Keratinocyte (primary cell): ENCODE results near the gene ZEB2. TPM values are rescaled to one million over a fixed set of nuclear protein-coding genes. Genes with fewer than 3 reads are reported as not detected.

Experiments used
- DNase-seq: peaks from one replicate; pipeline ENCODE4 v3.0.0-alpha.2; 2011; ENCODE audit warnings: low read depth, missing footprints, low spot score
- FAIRE-seq: peaks from 2 replicates; lab custom pipeline; 2011; peaks lifted over from hg19 to GRCh38; lab: Jason Lieb, UNC
- H2AFZ ChIP-seq: 2 replicates; pipeline ENCODE4 v1.6.0; 2012; ENCODE audit warnings: low read length, control low read depth, inconsistent platforms; ENCODE audit not compliant: control insufficient read depth
- H3K27ac ChIP-seq: 2 replicates; pipeline ENCODE4 v1.5.1; 2011; ENCODE audit warnings: low read length; ENCODE audit not compliant: control insufficient read depth, insufficient read depth
- H3K27me3 ChIP-seq: 3 replicates; pipeline ENCODE4 v1.6.0; 2011; ENCODE audit warnings: low read length; ENCODE audit not compliant: control insufficient read depth, insufficient read depth; ENCODE audit errors: extremely low read depth
- H3K36me3 ChIP-seq, 2 experiments: 2 replicates in 1 of 2; 3 replicates in 1 of 2; pipeline ENCODE4 v1.5.1; 2011; ENCODE audit warnings: low read length in 2 of 2, mild to moderate bottlenecking in 1 of 2; ENCODE audit not compliant: control insufficient read depth in 2 of 2, insufficient read depth in 2 of 2; ENCODE audit errors: extremely low read depth in 1 of 2
- H3K4me1 ChIP-seq: 3 replicates; pipeline ENCODE4 v1.5.1; 2011; ENCODE audit warnings: low read length; ENCODE audit not compliant: control insufficient read depth, insufficient read depth; ENCODE audit errors: extremely low read depth
- H3K4me2 ChIP-seq: 3 replicates; pipeline ENCODE4 v1.6.0; 2011; ENCODE audit warnings: low read depth, low read length; ENCODE audit not compliant: control insufficient read depth, insufficient read depth; ENCODE audit errors: extremely low read depth
- H3K4me3 ChIP-seq, 3 experiments: fragments of 200-600 bp in 1 of 3; sonication (generic) in 1 of 3; 2 replicates in 2 of 3; 3 replicates in 1 of 3; pipeline ENCODE4 v1.5.1; 2011 to 2016; ENCODE audit warnings: low read length in 3 of 3, mild to moderate bottlenecking in 3 of 3, control low read depth in 2 of 3, inconsistent platforms in 1 of 3, low read depth in 1 of 3, mixed read lengths in 1 of 3, mixed run types in 1 of 3, moderate library complexity in 1 of 3; ENCODE audit not compliant: control insufficient read depth in 2 of 3, insufficient read depth in 2 of 3; ENCODE audit errors: extremely low read depth in 1 of 3
- H3K79me2 ChIP-seq: 2 replicates; pipeline ENCODE4 v1.6.0; 2012; ENCODE audit warnings: low read length; ENCODE audit not compliant: control insufficient read depth, insufficient read depth
- H3K9ac ChIP-seq: 3 replicates; pipeline ENCODE4 v1.6.0; 2011; ENCODE audit warnings: low read length; ENCODE audit not compliant: control insufficient read depth, insufficient read depth; ENCODE audit errors: extremely low read depth
- H3K9me1 ChIP-seq: 3 replicates; pipeline ENCODE4 v1.6.0; 2011; ENCODE audit warnings: low read length; ENCODE audit not compliant: control insufficient read depth, insufficient read depth; ENCODE audit errors: extremely low read depth
- H3K9me3 ChIP-seq: 2 replicates; pipeline ENCODE4 v1.5.1; 2012; ENCODE audit warnings: low read depth, low read length; ENCODE audit not compliant: control insufficient read depth
- H4K20me1 ChIP-seq: 3 replicates; pipeline ENCODE4 v1.6.0; 2011; ENCODE audit warnings: low read length; ENCODE audit not compliant: control insufficient read depth, insufficient read depth; ENCODE audit errors: extremely low read depth
- CTCF ChIP-seq, 3 experiments: IDR thresholded peaks in 1 of 3; conservative IDR thresholded peaks in 1 of 3; optimal IDR thresholded peaks in 1 of 3; 2 replicates in 2 of 3; 3 replicates in 1 of 3; pipeline versions ENCODE3 to v1.5.1; 2011; ENCODE audit warnings: low read length in 3 of 3, mild to moderate bottlenecking in 3 of 3, moderate library complexity in 2 of 3, control low read depth in 1 of 3, inconsistent platforms in 1 of 3; ENCODE audit not compliant: insufficient read depth in 2 of 3; ENCODE audit errors: extremely low read depth in 1 of 3
- EZH2 ChIP-seq: IDR thresholded peaks from one replicate; pipeline ENCODE4 v1.6.1; 2012; ENCODE audit warnings: inconsistent platforms, mild to moderate bottlenecking, low read length, moderate library complexity
- dilution Hi-C: fragments of 300-500 bp; cut with MboI; formaldehyde crosslinking; loops from one replicate; pipeline ENCODE4 v1.7.0; 2020; ENCODE audit warnings: low sequenced_read_pairs; ENCODE audit not compliant: extremely low pct_ligation_motif_present
- polyA plus RNA-seq, 5 experiments: library from polyadenylated mRNA; depleted of rRNA in 3 of 5; stranded (reverse) in 3 of 5; stranded (forward) in 1 of 5; unstranded in 1 of 5; fragments of >200 nt; gene quantifications; 1 replicate in 1 of 5; 2 replicates in 3 of 5; 3 replicates in 1 of 5; pipeline versions ENCODE4 v1.2.1 to v1.2.3, GENCODE V29; 2011 to 2012; ENCODE audit warnings: missing spikeins in 2 of 5, low read depth in 1 of 5, low replicate concordance in 1 of 5

Gene ZEB2
- polyA plus RNA-seq, 1 donor (not counting 4 experiments of a cell fraction or from before 2014, with no cell fraction given): 0.12 TPM

GRCh38 chr2:144459286-144459685 is 60.6 kb downstream of the ZEB2 start:
- Histone ChIP-seq H3K9ac (no peak overlapping the region), H3K9me1 (no peaks in the 10 kb centered on the region), H3K4me2 (no peak overlapping the region), H3K4me3 (no peak overlapping the region), H4K20me1 (no peaks in the 10 kb centered on the region), H3K27me3 (no peaks in the 10 kb centered on the region), H2AFZ (no peak overlapping the region), H3K27ac (no peak overlapping the region), H3K4me1 (no peaks in the 10 kb centered on the region), H3K79me2 (no peaks in the 10 kb centered on the region), H3K9me3 (no peaks in the 10 kb centered on the region), H3K36me3 (no peaks in the 10 kb centered on the region)
- FAIRE-seq (no peak), DNase-seq (no peak)
- dilution Hi-C loops: no loop called here
- no peak for TF ChIP-seq EZH2
- TF ChIP-seq CTCF (optimal IDR thresholded peaks at IDR 0.05 in 1 of 3, IDR thresholded peaks at IDR 0.05 in 1 of 3, conservative IDR thresholded peaks at IDR 0.05 in 1 of 3; ENCODE audit: extremely low read depth in 1 of 3, insufficient read depth in 2 of 3, low read length in 3 of 3): no peak

GRCh38 chr2:144458541-144458940 is 61.4 kb downstream of the ZEB2 start:
- H3K9ac ChIP-seq: no peak overlapping the region
- no peak overlapping the region for H3K4me3 ChIP-seq
- H3K9me3 ChIP-seq: no peaks in the 10 kb centered on the region
- FAIRE-seq (no peak), DNase-seq (no peak)
- H2AFZ ChIP-seq: no peak overlapping the region
- H3K27ac ChIP-seq: no peak overlapping the region
- no peak for TF ChIP-seq CTCF (optimal IDR thresholded peaks at IDR 0.05 in 1 of 3, IDR thresholded peaks at IDR 0.05 in 1 of 3, conservative IDR thresholded peaks at IDR 0.05 in 1 of 3; ENCODE audit: extremely low read depth in 1 of 3, insufficient read depth in 2 of 3, low read length in 3 of 3)
- TF ChIP-seq EZH2: no peak
- H3K4me1 ChIP-seq: no peaks in the 10 kb centered on the region
- H3K79me2 ChIP-seq: no peaks in the 10 kb centered on the region
- no peak overlapping the region for H3K4me2 ChIP-seq
- dilution Hi-C loops: no loop called here
- H4K20me1 ChIP-seq: no peaks in the 10 kb centered on the region
- H3K9me1 ChIP-seq: no peaks in the 10 kb centered on the region
- H3K27me3 ChIP-seq: no peaks in the 10 kb centered on the region
- no peaks in the 10 kb centered on the region for H3K36me3 ChIP-seq
